ENCODE data around the gene LOXHD1.

LOXHD1 gene

GRCh38 chr18:46672062-46672970 lies 15.3 kb upstream of the LOXHD1 start:
- no peak for DNase-seq (ENCODE audit: low read depth)

- DNase-seq (ENCODE audit: low read depth): no peak
Measured at GRCh38 chr18:46668694-46669093, 11.7 kb upstream of the LOXHD1 start.

- DNase-seq (ENCODE audit: low read depth): no peak
Measured at GRCh38 chr18:46668135-46668534, 11.1 kb upstream of the LOXHD1 start.

- DNase-seq (ENCODE audit: low read depth): no peak
Measured at GRCh38 chr18:46663539-46663938, 6.5 kb upstream of the LOXHD1 start.

- no peak for DNase-seq (ENCODE audit: low read depth)
Measured at GRCh38 chr18:46660957-46661749, 4.1 kb upstream of the LOXHD1 start.

- DNase-seq (ENCODE audit: low read depth): no peak
Measured at GRCh38 chr18:46659484-46659883, 2.5 kb upstream of the LOXHD1 start.

GRCh38 chr18:46656326-46657114 lies 500 bp downstream of the LOXHD1 start:
- DNase-seq (ENCODE audit: low read depth): no peak

GRCh38 chr18:46652372-46652771 lies 4.6 kb downstream of the LOXHD1 start:
- no peak for DNase-seq (ENCODE audit: low read depth)

- DNase-seq (ENCODE audit: low read depth): no peak
Measured at GRCh38 chr18:46650681-46651080, 6.3 kb downstream of the LOXHD1 start.

- no peak for DNase-seq (ENCODE audit: low read depth)
Measured at GRCh38 chr18:46649071-46649862, 7.8 kb downstream of the LOXHD1 start.

- DNase-seq (ENCODE audit: low read depth): no peak
Measured at GRCh38 chr18:46646468-46646867, 10.6 kb downstream of the LOXHD1 start.

GRCh38 chr18:46642561-46642960 lies 14.5 kb downstream of the LOXHD1 start:
- no peak for DNase-seq (ENCODE audit: low read depth)

- no peak for DNase-seq (ENCODE audit: low read depth)
Measured at GRCh38 chr18:46641917-46642316, 15.1 kb downstream of the LOXHD1 start.

- no peak for DNase-seq (ENCODE audit: low read depth)
Measured at GRCh38 chr18:46639386-46639785, 17.6 kb downstream of the LOXHD1 start.

GRCh38 chr18:46636040-46636630 lies 20.9 kb downstream of the LOXHD1 start:
- no peak for DNase-seq (ENCODE audit: low read depth)

- DNase-seq (ENCODE audit: low read depth): no peak
Measured at GRCh38 chr18:46632401-46633071, 24.5 kb downstream of the LOXHD1 start.

GRCh38 chr18:46630991-46631390 lies 26.0 kb downstream of the LOXHD1 start:
- no peak for DNase-seq (ENCODE audit: low read depth)

GRCh38 chr18:46630160-46630559 lies 26.9 kb downstream of the LOXHD1 start:
- no peak for DNase-seq (ENCODE audit: low read depth)

- DNase-seq (ENCODE audit: low read depth): no peak
Measured at GRCh38 chr18:46629361-46629760, 27.7 kb downstream of the LOXHD1 start.

- no peak for DNase-seq (ENCODE audit: low read depth)
Measured at GRCh38 chr18:46628206-46628605, 28.8 kb downstream of the LOXHD1 start.

GRCh38 chr18:46627136-46627535 lies 29.9 kb downstream of the LOXHD1 start:
- no peak for DNase-seq (ENCODE audit: low read depth)
